Measurements from ENCODE around the gene CYP11A1. TPM values are rescaled to one million over a fixed set of nuclear protein-coding genes. Genes with fewer than 3 reads are reported as not detected.

CYP11A1 gene
- total and polyA plus RNA-seq, 9 donors: 19.9 to 1,902 (median 32.3) TPM

DNA sequence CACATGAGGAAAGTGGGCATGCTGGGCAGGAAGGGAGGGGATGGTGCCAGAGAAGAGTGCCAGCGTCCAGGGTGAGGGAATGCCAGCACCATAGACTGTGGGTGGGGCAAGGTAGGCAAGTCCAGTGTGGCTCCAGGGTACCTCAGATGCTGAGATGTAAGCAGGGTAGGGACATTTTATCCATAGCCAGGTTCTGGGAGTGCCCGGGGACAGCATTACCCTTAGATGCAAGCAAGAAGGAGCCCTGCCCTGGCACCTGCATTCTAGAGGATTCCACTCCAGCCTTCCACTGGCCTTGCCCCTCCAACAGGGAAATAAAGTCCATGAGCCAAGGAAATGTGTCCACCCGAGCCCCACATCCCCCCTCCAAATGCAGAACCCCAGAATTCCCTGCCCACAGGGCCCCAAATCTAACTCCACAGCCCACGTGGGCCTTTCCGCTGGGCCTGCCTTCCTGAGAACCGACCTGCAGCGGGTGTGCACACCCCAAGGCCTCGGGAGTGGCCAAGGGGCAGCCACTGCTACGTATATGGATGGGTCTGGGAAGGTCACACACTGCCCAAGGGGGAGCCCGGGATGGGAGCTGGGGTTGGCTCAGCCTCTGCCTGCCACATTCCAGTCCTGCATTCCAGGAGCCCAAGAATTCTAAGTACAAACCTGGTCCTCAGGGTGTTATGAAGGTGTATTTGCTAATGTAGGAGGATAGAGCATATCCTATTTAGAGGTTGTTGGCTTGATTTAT is 20.3 kb upstream of the CYP11A1 start:
- DNase-seq: no peak
- Histone ChIP-seq H3K4me1 (ENCODE audit: insufficient read depth) (no peaks in the 10 kb centered on the region), H3K27me3 (no peaks in the 10 kb centered on the region), H3K4me3 (no peak overlapping the region), H3K9me3 (no peaks in the 10 kb centered on the region), H3K27ac (no peak overlapping the region), H3K36me3 (no peaks in the 10 kb centered on the region)
- TF ChIP-seq, protein P1, sequence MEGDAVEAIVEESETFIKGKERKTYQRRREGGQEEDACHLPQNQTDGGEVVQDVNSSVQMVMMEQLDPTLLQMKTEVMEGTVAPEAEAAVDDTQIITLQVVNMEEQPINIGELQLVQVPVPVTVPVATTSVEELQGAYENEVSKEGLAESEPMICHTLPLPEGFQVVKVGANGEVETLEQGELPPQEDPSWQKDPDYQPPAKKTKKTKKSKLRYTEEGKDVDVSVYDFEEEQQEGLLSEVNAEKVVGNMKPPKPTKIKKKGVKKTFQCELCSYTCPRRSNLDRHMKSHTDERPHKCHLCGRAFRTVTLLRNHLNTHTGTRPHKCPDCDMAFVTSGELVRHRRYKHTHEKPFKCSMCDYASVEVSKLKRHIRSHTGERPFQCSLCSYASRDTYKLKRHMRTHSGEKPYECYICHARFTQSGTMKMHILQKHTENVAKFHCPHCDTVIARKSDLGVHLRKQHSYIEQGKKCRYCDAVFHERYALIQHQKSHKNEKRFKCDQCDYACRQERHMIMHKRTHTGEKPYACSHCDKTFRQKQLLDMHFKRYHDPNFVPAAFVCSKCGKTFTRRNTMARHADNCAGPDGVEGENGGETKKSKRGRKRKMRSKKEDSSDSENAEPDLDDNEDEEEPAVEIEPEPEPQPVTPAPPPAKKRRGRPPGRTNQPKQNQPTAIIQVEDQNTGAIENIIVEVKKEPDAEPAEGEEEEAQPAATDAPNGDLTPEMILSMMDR (IDR thresholded peaks at IDR 0.05): no peak
- TF ChIP-seq EP300 (IDR thresholded peaks at IDR 0.05): no peak
- TF ChIP-seq POLR2A (IDR thresholded peaks at IDR 0.05): no peak
- intact Hi-C loops (cut with DNase I): loop anchor here in 2 of 4 donors (10.0 kb wide), 2 partner anchors 237 to 377 kb away; no protein-coding TSS in a partner anchor
- WGBS, 3 donors: 73 to 75% (median 74%) methylated on average over 5 to 10 of the region's 10 CpGs

GRCh38 chr15:74387141-74387541 is 19.7 kb upstream of the CYP11A1 start:
- Histone ChIP-seq H3K4me3 (no peak overlapping the region), H3K27me3 (no peaks in the 10 kb centered on the region), H3K27ac (no peak overlapping the region), H3K4me1 (ENCODE audit: insufficient read depth) (no peaks in the 10 kb centered on the region), H3K9me3 (no peaks in the 10 kb centered on the region), H3K36me3 (no peaks in the 10 kb centered on the region)
- TF ChIP-seq, protein P1 (IDR thresholded peaks at IDR 0.05): no peak
- TF ChIP-seq POLR2A (IDR thresholded peaks at IDR 0.05): no peak
- intact Hi-C loops (cut with DNase I): loop anchor here in 2 of 4 donors (10.0 kb wide), 2 partner anchors 238 to 378 kb away; no protein-coding TSS in a partner anchor
- 81 to 82% (median 81%) methylated on average over 13 of the region's 13 CpGs for WGBS, 3 donors
- DNase-seq: no peak

GRCh38 chr15:74386496-74387140 is 19.2 kb upstream of the CYP11A1 start:
- no peak overlapping the region for H3K4me3 ChIP-seq
- no peaks in the 10 kb centered on the region for H3K36me3 ChIP-seq
- no peaks in the 10 kb centered on the region for H3K27me3 ChIP-seq
- intact Hi-C loops (cut with DNase I): loop anchor here in 2 of 4 donors (10.0 kb wide), 2 partner anchors 238 to 378 kb away; no protein-coding TSS in a partner anchor
- no peaks in the 10 kb centered on the region for H3K4me1 ChIP-seq (ENCODE audit: insufficient read depth)
- TF ChIP-seq, protein P1 (IDR thresholded peaks at IDR 0.05): no peak
- TF ChIP-seq EP300 (IDR thresholded peaks at IDR 0.05): no peak
- no peak for TF ChIP-seq POLR2A (IDR thresholded peaks at IDR 0.05)
- no peak for DNase-seq
- 84 to 89% (median 86%) methylated on average over 15 of the region's 15 CpGs for WGBS, 3 donors
- H3K9me3 ChIP-seq: no peaks in the 10 kb centered on the region
- H3K27ac ChIP-seq: no peak overlapping the region

GRCh38 chr15:74385733-74386132 is 18.3 kb upstream of the CYP11A1 start:
- intact Hi-C loops (cut with DNase I): loop anchor here in 2 of 4 donors (10.0 kb wide), 2 partner anchors 239 to 379 kb away; no protein-coding TSS in a partner anchor
- Histone ChIP-seq H3K27ac (no peak overlapping the region), H3K4me1 (ENCODE audit: insufficient read depth) (no peaks in the 10 kb centered on the region), H3K27me3 (no peaks in the 10 kb centered on the region), H3K9me3 (no peaks in the 10 kb centered on the region), H3K36me3 (no peaks in the 10 kb centered on the region), H3K4me3 (no peak overlapping the region)
- TF ChIP-seq POLR2A (IDR thresholded peaks at IDR 0.05): no peak
- TF ChIP-seq, protein P1 (IDR thresholded peaks at IDR 0.05): no peak
- TF ChIP-seq EP300 (IDR thresholded peaks at IDR 0.05): no peak
- DNase-seq: no peak
- 85 to 90% (median 88%) methylated on average over 6 of the region's 6 CpGs for WGBS, 3 donors
